Nephron progenitor cell (in vitro differentiated cells): Measurements from ENCODE around the gene TAS2R38.

Source experiments
- DNase-seq: peaks from one replicate; pipeline ENCODE4 v3.0.0; 2021
- H3K27ac Mint-ChIP-seq: 2 replicates; pipeline ENCODE4 v1.8.0; 2021; ENCODE audit warnings: mild to moderate bottlenecking, moderate library complexity, mixed read lengths
- H3K27me3 Mint-ChIP-seq: 2 replicates; pipeline ENCODE4 v1.8.0; 2021; ENCODE audit warnings: mild to moderate bottlenecking, low read depth, mixed read lengths; ENCODE audit not compliant: poor library complexity
- H3K36me3 Mint-ChIP-seq: 2 replicates; pipeline ENCODE4 v1.8.0; 2021; ENCODE audit warnings: low read depth, mixed read lengths
- H3K4me1 Mint-ChIP-seq: 2 replicates; pipeline ENCODE4 v1.8.0; 2021; ENCODE audit warnings: mixed read lengths
- H3K4me3 Mint-ChIP-seq: 2 replicates; pipeline ENCODE4 v1.8.0; 2021; ENCODE audit warnings: mild to moderate bottlenecking, moderate library complexity, mixed read lengths
- H3K9me3 Mint-ChIP-seq: 2 replicates; pipeline ENCODE4 v1.8.0; 2021; ENCODE audit warnings: mild to moderate bottlenecking, moderate library complexity, mixed read lengths
- CTCF ChIP-seq: fragments of 200-600 bp; sonication (generic); IDR thresholded peaks from 2 replicates; pipeline ENCODE4 v1.5.0; 2021; ENCODE audit warnings: antibody characterized with exemption

TAS2R38 gene

GRCh38 chr7:141979568-141979967 lies 6.0 kb upstream of the TAS2R38 start:
- peaks cover 8% of the 10 kb centered on the region for H3K4me1 Mint-ChIP-seq
- no peak overlapping the region for H3K4me3 Mint-ChIP-seq
- no peak for TF ChIP-seq CTCF
- H3K36me3 Mint-ChIP-seq: no peaks in the 10 kb centered on the region
- H3K27me3 Mint-ChIP-seq: peaks cover 11% of the 10 kb centered on the region
- peak overlapping the region; percentile 6 for H3K27ac Mint-ChIP-seq
- peaks cover 8% of the 10 kb centered on the region for H3K9me3 Mint-ChIP-seq
- DNase-seq: no peak

- H3K4me1 Mint-ChIP-seq: peaks cover 8% of the 10 kb centered on the region
- H3K4me3 Mint-ChIP-seq: no peak overlapping the region
- peaks cover 11% of the 10 kb centered on the region for H3K27me3 Mint-ChIP-seq
- TF ChIP-seq CTCF: no peak
- H3K36me3 Mint-ChIP-seq: no peaks in the 10 kb centered on the region
- no peak for DNase-seq
- H3K27ac Mint-ChIP-seq: no peak overlapping the region
- H3K9me3 Mint-ChIP-seq: peaks cover 5% of the 10 kb centered on the region
These were observed 4.8 kb upstream of the TAS2R38 start for GRCh38 chr7:141978351-141978750.

GRCh38 chr7:141976524-141977245 lies 3.1 kb upstream of the TAS2R38 start:
- H3K4me3 Mint-ChIP-seq: peak overlapping the region; percentile 77
- DNase-seq: no peak
- peaks cover 8% of the 10 kb centered on the region for H3K4me1 Mint-ChIP-seq
- H3K27me3 Mint-ChIP-seq: peaks cover 21% of the 10 kb centered on the region
- no peaks in the 10 kb centered on the region for H3K36me3 Mint-ChIP-seq
- peaks cover 3% of the 10 kb centered on the region for H3K9me3 Mint-ChIP-seq
- no peak overlapping the region for H3K27ac Mint-ChIP-seq
- no peak for TF ChIP-seq CTCF

- H3K27ac Mint-ChIP-seq: no peak overlapping the region
- TF ChIP-seq CTCF: peak; percentile 95
These were observed 2.4 kb upstream of the TAS2R38 start for GRCh38 chr7:141975806-141976523.

GRCh38 chr7:141974831-141975230 lies 1.3 kb upstream of the TAS2R38 start:
- no peaks in the 10 kb centered on the region for H3K36me3 Mint-ChIP-seq
- TF ChIP-seq CTCF: peak; percentile 39
- H3K27ac Mint-ChIP-seq: no peak overlapping the region
- no peak overlapping the region for H3K4me3 Mint-ChIP-seq
- H3K9me3 Mint-ChIP-seq: no peaks in the 10 kb centered on the region
- DNase-seq: peak; percentile 10
- H3K27me3 Mint-ChIP-seq: peaks cover 21% of the 10 kb centered on the region
- H3K4me1 Mint-ChIP-seq: peaks cover 8% of the 10 kb centered on the region

More at GRCh38 chr7:141975806-141976523, 2.4 kb upstream of the TAS2R38 start:
- H3K4me3 Mint-ChIP-seq: peak overlapping the region; percentile 77
- DNase-seq: peak; percentile 90
- H3K9me3 Mint-ChIP-seq: no peaks in the 10 kb centered on the region
- peaks cover 8% of the 10 kb centered on the region for H3K4me1 Mint-ChIP-seq
- H3K27me3 Mint-ChIP-seq: peaks cover 21% of the 10 kb centered on the region
- no peaks in the 10 kb centered on the region for H3K36me3 Mint-ChIP-seq
